Stimulated activated CD8-positive, alpha-beta memory T cell treated with anti-CD3 and anti-CD28 coated beads, Interleukin-2, amount 100 ng/mL, for 1 hour (primary cell): Measurements from ENCODE around the gene AP5B1.
A peak's percentile ranks its signal among the peaks of the same experiment; 100 is the strongest.

ENCODE experiments used
- DNase-seq, 2 donors: peaks; one replicate each; pipeline ENCODE4 v3.0.0-alpha.2; 2020; ENCODE audit warnings: low read depth in 2 of 2

Gene AP5B1

DNA sequence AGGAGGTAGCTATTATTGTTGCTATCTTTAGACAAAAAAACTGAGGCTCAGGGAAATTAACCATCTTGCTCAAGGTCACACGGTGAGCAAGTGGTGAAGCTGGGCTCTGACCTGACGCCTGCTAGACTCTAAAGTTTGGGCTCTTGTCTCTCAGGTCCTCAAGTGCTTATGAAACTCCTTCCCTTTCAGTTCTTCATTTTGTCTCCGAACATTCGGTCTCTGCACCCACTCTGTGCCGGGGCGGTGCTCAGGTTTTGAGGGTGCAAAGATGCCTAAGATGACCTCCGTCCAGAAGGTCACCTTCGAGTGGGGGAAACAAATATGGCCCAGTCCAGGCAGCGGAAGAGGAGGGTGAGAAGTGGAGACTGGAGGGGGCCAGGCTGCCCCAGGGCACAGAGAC lies 22.1 kb upstream of the AP5B1 start:
- no peak for DNase-seq

DNA sequence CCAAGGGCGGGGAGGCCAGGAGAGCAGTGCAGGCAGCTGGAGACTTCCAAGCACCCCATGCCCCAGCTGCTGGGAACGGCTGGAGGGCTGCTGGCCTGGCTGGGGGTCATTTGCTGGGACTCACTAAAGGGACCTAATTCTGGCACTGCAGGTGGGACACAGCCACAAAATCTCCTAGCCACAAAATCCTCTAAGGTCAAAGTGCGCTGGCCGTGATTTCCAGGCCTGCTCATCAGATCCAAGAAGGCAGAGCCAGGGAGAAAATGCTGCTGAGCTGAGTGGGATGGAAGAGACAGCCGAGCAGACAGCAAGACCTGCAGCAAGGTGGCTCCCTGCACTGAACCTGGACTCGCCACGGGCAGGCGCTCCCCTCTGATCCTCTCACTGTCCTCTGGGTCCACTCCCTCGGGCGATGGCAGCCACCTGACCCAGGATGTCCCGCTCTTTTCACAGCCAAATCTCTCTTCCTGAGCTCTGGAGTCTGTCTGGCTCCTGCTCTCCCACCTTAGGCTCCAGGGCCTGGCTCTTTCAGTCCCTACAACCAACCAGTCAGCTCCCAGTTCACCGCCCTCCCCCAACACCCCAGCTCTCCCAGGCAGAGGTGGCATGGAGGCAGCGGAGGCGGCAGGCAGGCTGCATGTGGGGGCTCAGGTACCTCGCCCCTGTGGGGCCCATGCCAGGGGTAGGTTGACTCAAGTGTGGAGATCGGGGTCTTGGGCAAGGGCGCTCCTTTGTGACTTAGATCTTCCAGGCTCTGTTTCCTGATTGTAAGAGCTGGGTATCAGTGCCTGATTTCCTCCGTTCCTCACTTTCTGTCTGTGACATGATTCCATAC lies 20.6 kb upstream of the AP5B1 start:
- DNase-seq = no peak

DNA sequence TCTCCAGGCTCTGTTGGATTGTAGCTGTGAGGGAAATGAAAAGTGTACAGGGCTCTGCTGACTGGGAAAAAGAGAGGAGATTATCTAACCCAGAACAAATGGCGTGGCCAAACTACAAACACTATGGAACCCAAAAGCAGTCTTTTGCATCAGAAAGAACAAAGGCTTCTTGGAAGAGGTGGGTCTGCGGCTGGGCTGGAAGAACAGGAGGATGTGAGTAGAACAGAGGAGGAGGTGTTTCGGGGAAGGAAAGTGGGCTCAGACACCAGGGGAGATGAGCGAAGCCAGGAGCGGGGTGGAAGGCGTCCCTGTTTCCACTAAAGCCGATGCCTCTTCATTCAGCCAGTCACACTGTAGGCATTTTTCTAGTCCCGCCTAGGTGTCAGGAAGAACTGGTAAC lies 18.1 kb upstream of the AP5B1 start:
- DNase-seq = no peak

DNA sequence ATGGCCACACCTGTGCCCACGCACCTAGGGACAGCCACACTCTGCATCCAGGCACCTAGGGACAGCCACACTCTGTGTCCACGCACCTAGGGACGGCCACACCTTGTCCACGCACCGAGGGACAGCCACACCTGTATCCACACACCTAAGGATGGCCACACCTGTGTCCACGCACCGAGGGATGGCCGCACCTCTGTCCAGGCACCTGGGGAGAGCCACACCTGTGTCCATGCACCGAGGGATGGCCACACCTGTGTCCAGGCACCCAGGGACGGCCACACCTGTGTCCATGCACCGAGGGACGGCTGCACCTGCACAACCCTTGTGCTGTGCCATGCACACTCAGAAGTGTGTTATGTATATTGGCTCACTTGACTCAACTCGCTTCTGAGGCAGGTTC lies 16.9 kb upstream of the AP5B1 start:
- no peak for DNase-seq

DNA sequence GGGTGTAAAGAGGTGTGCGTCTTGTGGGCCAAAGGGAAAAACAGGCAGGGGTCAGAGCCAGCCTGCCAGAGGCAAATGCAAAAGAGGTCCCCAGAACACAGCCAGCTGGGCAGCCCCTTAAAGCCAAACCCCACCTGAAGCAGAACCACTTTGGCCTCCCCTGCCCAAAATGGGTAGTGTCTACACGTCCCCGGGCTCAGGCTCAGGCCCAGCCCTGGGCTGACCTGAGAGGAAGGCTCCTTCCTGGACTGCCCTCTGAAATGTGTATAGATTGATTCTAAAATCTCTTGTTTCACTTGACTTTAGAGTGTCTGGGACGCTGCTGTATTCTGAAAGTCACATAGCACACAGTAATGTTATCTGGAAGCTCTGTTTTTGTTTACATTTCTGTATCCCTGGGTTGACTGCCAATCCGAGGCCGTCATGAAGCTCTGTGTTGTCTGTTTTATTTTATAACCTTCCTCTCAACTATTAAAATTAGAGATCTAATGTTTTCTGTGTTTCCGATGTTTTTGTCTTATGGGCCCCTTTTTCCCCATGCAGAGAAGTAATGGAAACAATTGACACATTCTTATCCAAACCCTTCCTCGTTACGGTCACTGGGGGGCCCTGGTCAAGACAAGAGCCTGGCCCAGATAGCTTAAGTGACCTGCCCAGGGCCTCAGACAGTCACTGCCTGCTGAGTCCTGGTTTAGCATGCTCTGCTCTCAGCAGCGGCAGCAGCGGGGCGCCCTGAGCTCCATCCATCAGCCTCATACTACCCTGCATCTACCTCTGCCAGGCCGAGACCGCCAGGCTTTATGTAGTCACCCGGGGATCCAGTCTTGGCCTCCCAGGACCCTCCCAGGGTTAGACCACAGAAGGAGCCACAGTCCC lies 16.2 kb upstream of the AP5B1 start:
- DNase-seq = no peak

DNA sequence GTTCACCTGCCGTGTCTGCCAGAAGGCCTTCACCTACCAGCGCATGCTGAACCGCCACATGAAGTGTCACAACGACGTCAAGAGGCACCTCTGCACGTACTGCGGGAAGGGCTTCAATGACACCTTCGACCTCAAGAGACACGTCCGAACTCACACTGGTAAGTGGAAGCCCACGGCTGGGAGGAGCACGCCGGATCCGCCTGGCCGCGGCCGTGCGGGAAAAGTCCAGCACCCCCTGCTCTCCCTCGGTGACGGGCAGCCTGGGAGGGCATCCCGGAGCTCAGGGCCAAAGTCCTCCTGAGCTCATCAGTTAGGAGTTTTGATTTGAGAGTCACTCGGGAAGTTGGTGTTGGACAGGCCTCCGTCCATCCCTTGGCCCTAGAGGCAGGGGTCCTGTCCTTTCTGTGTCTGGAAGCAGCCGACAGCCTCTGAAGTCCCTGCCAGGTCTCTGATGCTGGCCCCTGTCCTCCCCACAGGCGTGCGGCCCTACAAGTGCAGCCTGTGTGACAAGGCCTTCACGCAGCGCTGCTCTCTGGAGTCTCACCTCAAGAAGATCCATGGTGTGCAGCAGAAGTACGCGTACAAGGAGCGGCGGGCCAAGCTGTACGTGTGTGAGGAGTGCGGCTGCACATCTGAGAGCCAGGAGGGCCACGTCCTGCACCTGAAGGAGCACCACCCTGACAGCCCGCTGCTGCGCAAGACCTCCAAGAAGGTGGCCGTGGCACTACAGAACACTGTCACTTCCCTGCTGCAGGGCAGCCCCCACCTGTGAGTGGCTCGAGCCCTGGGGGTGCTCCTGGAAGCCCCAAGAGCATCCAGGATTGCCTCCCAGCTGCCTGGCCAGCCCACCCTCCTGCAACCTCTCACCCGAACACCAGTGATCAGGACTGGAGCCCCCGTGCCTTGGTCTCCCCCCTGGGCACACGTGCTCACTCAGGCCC lies 14.1 kb upstream of the AP5B1 start:
- DNase-seq = no peak

DNA sequence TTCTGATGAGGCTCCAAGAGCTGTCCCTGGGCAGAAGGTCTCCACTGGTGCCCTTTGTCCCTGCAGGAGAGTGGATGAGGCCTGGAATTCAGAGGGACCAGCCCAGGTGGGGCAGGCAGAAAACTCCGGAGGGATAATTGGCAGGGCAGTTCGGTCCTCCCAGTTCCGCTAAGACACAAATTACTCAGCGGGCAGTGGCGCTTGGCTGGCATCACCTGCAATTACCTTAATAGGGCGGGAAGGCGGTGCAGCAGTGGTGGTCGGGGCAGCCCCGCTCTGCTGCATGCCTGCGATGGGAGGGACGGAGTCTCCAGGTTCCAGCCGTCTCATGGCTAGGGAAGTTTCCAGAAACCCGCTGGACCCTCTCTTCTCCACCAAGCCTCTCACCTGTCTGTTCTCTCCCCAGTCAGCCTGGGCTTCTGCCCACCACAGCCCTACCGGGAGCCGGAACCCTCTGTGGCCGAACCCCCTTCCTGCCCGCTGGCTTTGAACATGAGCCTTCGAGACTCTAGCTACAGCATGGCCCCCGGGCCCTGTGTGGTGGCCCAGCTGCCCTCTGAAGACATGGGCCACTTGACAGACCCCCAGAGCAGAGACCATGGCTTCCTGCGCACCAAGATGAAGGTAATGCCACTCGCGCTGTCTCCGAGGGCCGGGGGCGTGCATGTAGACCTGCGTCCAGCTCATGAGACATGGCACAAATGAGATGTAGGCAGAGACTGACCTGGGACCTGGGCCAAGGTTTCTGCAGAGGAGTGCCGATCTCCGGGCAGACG lies 13.0 kb upstream of the AP5B1 start:
- no peak for DNase-seq

DNA sequence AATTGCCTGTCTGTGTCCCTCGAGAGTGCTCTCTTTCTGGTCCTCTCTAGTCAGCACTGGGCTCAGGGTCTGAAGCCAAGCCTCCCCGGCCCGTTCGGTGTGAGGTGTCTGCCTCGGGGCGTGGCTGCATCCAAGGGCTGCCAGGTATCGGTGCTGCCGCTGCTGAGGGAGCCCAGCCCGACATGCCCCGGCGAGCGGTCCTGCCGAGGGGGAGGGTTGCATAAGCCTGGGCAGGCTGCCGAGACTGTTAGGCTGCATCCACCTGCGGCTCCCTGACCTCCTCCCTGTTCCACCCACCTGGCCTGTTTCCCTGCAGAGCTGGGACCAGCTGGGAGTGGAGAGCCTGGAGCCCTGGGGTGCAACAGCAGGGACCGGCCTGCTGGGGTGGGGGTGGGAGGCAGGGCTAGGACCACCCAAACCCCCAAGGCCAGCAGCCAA lies 12.4 kb upstream of the AP5B1 start:
- no peak for DNase-seq

DNA sequence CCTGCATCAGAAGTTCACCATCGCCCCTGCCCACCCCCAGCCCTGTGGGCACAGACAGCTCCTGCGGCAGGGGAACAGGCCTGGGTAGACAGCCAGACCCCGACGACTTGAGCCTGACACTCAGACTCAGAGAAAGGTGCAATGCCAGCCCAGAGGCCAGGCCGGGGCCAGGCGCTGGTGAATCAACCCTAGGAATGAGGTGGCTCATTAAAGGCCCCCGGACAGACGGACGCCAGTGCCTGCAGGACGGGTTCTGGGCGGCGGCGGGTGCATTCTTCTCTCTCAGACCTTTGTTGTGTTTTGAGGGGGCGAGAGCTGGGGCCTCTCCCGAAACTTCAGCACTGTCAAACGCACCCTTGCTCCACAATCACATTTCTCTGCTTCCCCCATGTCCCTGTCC lies 11.7 kb upstream of the AP5B1 start:
- DNase-seq = no peak

DNA sequence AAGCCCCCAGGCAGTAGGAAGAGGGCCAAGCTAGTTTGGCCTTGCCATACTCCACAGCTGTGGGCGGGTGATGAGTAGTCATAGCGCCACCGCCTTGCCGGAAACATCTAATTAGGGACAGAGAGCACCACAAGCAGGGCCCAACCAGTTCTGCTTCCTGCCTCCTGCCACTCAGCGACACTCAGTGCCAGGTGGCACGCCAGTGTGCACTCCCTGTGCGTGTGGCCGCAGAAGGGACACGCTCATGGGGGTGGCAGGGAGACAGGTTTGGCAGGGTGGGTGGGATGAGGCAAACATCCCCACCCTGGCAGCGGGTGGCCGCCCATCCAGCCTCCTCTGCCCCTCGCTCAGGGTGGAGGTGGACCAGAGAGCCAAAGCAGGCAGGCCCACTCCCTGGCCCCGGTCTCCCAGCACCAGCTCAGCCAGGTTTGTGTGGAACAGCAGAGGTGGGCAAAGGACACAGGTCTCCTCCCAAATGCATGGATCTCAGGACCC lies 11.0 kb upstream of the AP5B1 start:
- DNase-seq = peak in 1 of 2 donors; percentile 10

DNA sequence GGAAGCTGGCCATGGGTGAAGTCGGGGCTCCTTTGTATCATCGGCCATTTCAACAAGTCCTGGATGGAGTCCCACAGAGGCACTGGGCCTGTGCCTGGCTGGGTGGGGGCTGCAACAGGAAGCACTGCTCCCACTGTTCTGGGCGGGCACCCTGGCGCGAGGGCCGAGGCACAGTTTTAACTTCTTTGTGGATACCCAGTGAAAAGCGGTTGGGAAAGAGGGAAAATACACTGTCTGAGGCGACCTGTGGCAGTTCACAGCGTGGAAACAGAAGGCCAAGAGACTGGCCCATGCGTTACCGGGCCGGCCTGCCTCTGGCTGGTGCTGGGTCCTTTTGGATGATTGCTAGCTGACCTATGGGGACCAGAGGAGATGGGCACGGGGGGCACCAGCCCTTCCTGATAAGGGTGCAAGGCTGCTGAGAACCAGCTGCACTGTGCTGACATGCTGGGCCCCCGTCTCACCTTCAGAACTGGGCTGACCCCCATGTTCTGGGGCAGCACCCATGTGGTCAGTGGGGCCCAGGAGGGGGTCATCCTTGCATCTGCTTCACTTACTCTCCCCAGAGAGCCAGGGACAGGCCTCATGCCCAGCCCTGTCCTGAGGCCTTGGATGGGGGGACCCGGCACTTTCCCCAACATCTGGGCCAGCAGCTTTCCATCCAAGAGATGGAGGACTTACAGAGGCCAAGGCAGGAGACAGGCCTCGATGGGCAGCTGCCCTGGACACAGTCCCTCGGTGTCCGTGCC lies 10.3 kb upstream of the AP5B1 start:
- DNase-seq = no peak

DNA sequence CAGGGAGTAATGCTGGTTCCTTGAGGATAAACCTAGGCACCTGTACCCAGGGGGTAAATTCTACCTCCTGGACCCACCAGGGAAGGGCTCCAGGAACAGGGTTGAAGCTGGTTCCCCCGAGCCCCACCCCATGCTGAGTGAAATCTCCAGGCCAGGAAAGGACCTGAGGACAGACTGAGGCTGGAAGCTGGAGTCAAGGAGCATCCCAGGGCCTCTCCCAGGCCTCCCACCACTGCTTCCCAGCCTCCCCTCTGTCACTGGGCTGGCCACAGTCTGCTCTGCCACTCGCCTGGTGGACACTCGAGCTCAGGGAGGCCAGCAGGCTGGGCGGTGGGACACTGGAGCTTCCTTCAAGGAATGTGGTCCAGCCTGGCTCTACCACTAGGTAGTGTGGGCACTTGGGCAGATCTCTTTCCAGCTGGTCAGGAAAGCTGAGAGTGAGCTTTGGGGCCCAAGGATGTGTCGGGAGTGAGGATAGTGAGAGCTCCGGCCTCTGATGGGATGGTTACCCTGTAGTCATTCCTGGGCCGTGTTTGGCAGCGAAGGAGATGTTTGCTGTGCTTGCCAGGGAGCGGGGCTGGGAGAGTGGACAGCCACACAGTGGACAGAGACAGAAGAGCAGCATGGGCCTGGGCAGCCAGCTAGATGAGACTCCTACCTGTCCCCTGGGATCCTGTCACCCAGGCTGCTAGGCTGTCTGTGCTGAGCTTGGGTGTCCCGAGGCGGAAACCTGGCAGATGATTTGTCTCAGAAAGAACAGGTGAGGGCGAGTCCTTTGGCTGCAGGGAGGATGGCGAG lies 9.5 kb upstream of the AP5B1 start:
- DNase-seq = no peak

DNA sequence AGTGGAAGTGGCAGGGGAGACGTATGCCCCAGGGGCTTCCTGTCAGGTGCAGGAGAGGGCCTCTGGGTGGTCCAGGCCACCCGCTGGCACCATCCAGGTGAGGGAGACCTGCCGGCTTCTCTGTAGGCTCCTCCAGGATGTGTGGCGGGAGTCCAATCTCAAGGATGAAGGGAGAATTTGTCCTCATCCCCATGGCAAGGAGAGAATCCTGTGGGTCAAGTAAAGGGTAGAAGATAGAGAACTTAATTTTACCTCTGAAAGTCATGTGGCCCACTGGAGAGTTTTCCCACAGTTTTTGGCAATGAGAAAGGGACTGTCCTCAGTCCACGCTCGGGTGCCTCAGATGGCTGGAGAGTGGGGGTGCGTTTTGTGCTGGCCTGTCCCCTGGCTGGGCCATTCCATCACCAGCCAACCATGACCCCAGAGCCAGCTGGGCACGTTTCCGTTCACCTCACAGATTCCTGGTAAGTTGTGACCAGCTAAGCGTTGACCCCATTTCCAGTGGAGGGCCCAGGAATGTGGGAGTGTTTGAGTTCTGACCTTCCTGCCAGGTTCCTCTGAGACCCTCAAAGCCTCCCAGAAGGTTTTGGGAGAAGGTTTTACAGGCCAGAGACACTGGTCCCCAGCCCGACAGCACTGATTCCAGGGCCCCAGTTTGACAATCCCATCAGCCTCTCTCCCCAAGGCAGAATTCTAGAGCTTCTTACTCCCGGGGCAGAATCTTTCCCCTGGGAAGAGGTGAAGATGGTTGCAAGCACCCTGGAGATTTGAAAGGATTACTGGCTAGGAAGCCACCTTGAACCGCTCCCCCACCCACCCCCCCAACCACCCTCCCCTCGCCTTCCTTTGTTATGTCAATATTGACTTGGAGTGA lies 8.7 kb upstream of the AP5B1 start:
- DNase-seq = no peak

DNA sequence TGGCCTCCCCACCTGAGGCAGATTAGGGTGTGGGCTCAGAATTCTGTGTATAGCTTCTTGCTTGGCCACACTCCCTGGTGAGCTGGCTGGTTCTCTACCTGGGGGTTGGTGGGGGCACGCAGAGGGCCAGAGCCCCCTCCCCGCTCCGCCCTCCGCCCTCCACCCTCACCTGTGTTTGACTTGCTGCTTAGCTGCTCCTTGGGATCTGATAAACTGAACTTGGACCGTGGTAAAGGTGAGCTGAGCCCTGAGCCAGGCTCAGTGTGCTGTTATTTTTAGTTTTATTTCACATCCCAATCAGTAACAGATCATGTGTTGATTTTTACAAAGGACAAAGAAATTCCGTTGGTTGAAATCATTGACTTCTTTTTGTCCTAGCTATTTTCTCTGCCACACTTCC lies 8.0 kb upstream of the AP5B1 start:
- no peak for DNase-seq

DNA sequence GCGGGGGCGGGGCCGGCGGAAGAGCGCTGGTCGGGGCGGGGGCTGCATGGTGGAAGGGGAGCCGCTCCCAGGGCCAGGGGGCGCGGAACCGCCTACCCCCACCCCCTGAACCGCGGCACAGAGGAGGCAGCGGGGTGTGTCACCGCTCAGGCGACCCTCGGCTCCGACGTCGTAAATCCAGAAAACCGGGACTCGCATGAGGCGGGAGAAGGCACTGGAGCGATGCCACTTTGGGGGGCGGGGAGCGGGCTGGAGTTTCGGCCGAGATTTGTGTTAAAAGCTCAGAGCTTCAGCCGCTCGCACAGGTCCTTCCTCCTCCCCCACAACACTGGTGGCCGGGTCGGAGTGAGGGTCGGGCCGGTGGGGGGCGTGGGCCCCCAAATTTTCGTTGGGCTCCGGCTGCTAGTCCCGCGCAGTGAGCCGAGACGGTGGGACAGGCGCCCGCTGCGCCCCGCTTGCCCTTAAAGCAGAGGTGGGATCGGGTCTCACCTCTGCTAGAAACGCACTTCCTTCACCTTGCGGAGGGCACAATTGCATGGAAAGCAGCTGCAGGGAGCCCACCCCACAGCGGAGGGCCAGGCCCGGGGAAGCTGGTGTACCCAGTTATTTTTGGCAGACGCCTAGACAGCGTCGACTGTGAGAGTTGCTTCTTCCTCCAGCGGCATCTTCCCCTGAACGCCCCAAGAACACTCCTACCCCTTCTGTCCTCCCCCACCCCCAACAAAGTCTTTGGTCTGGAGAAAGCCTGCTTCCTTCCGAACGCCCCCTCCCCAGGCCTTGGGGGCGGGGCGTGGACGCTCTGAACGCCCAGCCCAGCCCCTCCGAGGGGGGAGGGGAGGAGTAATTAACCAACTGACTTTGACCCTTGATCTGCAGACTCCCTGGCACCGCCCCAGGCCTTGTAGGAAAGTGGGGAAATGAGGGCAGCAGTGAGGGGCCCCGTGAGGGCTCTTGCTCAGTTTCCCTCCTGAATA lies 7.2 kb upstream of the AP5B1 start:
- DNase-seq = no peak

DNA sequence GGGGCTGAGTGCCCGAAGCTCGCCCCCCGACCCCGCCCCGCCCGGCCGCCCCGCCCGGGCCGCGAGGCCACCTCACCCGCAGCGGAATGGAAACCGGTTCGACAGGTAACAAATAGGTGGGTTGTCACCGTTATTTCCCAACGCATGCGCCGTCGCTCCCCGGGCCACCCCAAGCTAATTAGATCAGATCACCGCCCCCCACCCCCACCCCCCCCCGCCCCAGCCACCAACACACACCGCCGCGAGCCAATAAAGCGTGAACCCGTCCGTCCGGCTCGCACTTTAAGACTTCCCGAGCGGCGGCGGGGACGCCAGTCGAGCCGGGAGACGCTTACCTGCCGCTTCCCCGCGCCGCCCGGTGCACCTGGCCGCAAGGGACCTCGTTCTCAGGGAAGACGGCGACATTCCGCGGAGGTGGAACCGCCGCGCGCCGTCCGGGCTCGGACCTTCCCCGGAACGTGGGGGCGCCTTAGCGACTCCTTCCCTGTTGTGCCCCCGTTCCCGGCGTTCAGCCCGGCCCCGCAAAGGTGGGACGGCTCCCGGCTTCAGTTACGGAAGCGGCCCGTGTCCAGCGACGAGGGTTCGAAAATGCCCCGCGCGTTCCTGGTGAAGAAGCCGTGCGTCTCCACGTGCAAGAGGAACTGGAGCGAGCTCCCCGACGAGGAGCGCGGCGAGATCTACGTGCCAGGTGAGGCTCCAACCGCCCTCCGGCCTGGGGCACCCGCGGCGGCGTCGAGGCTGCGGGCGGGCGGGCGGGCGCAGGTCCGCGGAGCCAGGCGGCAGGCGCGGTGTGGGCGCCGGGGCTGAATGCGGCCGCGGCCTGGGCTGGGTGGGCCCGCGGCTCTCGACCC lies 6.2 kb upstream of the AP5B1 start, which contains the start of gene OVOL1:
OVOL1 (plus strand) TSS at position 278 of the 851 bp plus-strand sequence; CDS start at position 589, 311 bp downstream.
- no peak for DNase-seq
